ENCODE results near the gene SCAMP1. TPM values are rescaled to one million over a fixed set of nuclear protein-coding genes. Genes with fewer than 3 reads are reported as not detected.

The SCAMP1 gene
- polyA plus RNA-seq, 1 donor: 32.4 TPM

DNA sequence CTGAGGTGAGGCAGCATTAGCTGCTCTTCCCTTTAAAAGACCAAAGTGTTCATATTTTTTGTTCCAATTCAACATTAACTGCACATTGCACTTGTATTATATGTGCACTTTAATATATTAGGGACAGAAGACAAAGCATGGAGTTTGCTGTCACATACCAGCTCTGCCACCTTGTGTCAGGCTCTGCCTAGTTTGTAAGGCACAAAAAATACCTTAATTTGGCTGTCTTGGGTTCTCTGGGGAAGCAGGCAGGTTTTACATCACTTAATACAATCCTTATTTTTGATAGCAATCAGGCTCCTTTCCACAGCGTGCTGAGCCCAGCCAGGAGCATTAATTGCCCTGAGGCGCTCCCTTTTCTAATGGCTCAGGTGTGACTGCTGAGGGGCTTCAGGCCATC, 131.8 kb downstream of the SCAMP1 start:
- DNase-seq (ENCODE audit: low read depth): no peak

GRCh38 chr5:78492650-78493049, 132.2 kb downstream of the SCAMP1 start:
- DNase-seq (ENCODE audit: low read depth): no peak

DNA sequence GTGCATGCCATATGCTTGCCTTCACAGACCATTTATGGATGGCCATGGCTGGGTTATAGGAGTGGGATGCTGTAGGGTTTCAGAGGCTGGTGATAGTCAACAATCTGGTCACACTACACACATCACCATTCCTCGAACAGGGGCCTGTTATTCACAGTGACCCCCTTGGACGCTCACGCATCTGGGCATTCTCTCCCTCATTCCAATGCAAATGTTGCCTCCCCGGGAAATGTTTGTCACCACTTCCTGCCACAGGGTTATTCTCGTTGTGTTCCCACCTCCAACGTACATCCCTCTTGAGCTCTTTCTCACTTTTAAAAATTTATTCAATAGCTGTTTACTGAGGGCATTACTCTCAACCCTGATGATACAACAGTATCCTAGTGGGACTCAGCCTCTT, 135.4 kb downstream of the SCAMP1 start:
- no peak for DNase-seq (ENCODE audit: low read depth)

DNA sequence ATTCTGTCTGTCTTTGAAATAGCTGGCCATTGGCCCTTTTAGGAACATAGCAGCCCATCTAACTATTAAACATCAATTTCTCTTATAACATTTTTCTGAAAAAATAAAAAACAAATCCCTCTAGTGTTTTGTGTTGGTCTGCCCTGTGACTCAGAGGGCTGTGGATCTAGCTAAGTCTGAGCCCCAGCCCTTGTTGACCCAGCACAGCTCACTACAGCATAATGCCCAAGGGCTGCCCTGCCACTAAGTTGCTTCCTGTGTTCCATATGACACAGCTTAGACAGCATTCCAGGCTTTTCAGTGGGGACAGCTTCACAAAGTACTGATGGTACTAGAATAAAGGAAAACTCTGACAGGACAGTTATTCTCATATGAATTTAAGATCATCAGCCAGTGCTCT, 136.0 kb downstream of the SCAMP1 start:
- no peak for DNase-seq (ENCODE audit: low read depth)

DNA sequence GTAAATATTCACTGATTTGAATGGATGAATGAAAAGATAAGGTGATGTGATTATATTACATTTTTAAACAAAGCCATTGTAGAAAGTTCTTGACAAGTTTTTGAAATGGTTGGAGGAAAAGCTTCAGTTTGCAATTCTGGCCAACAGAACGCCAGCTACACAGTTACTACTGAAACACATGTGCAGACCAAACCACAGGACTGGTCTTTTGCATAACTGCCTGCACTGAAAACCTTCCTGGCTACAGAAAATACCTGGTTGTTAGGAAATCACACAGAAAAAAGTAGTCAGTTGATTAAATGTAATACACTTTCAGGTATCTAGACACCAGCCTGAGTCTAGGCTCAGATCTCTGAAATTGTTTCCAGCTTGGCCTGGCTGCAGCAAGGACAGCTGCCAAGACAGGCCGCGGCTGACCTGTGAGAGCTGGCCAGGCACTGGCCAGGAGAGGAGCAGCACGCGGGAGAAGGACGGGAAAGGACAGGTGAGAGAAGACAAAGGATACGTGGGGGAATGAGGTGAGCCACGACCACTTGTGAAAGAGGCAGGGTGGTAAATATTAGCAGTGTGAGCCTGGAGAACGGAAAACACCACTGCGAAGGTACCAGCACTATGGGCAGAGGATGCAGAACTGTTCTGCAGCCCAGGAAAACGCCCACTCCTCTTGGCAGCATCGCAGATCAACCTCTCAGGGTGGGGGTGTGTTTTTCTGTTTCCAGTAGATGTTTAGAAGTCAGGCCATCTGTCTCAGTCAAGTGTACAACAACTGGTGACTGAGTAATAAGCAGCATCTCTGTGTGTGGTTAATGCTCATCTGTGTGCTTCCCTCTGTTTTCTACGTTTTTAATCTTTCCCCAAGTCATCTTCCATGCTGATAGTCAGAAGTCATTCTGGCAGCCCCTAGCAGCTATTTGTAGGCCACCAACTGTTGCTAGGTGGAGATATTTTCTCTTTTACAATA, 137.4 kb downstream of the SCAMP1 start:
- no peak for DNase-seq (ENCODE audit: low read depth)

- DNase-seq (ENCODE audit: low read depth): no peak
These were observed 139.1 kb downstream of the SCAMP1 start for GRCh38 chr5:78499485-78499884.

DNA sequence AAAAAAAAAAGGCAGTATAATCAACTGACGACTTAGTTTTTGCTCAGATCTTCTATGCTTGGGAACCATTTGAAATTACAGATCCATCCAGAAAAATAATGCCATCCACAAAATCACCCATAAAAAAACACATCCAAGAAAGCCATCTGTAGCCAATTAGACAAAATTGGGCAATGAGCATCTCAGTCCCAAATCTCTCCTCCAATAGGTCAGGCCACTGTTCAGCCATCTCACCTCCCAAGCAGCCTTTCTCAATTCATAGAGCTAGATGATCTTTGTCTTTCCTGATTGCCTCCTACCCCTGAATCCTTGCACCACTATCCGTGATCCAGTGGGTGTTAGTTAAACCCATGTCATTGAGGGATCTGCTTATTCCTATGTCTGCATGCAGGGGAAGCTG, 139.6 kb downstream of the SCAMP1 start:
- no peak for DNase-seq (ENCODE audit: low read depth)

DNA sequence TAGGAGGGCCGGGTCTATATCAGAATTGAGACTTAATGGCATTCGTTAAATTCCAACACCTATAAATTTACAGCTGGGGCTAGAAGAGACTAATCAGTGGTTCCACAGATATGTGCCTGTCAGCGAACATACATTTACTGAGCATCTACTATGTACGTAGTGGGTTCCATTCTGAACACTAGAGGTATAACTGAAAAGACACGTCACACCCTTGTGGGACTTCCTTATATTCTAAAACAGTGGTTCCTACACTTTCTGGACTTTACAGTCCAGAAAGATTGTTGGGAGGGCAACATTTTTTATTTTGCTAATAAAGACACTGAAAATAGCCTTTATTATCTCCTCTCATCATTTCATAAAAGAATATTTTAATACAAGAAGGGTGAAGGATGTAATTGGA, 140.5 kb downstream of the SCAMP1 start:
- no peak for DNase-seq (ENCODE audit: low read depth)

GRCh38 chr5:78501411-78502352, 141.3 kb downstream of the SCAMP1 start:
- no peak for DNase-seq (ENCODE audit: low read depth)

GRCh38 chr5:78503958-78504653, 143.7 kb downstream of the SCAMP1 start:
- no peak for DNase-seq (ENCODE audit: low read depth)

GRCh38 chr5:78504704-78505677, 144.6 kb downstream of the SCAMP1 start:
- peak; percentile 93 for DNase-seq (ENCODE audit: low read depth)

DNA sequence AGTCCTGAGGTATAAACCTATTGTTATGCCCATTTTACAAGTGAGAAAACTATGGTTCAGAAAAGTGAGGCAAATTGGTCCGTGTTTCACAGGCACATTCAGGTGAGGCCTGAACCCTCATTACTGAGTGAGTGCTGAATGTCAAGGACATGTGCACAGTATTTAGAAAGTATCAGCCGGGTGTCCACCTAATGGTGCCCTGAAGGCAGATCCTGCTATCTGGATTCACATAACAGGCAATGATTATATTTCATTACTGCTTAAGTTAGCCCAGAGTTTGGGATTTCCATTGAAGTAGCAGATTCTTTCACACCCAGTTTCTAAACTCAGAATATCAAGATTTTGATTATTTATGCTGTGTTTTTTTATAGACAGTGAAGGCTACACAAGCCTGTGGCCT, 145.4 kb downstream of the SCAMP1 start:
- DNase-seq (ENCODE audit: low read depth): no peak

DNA sequence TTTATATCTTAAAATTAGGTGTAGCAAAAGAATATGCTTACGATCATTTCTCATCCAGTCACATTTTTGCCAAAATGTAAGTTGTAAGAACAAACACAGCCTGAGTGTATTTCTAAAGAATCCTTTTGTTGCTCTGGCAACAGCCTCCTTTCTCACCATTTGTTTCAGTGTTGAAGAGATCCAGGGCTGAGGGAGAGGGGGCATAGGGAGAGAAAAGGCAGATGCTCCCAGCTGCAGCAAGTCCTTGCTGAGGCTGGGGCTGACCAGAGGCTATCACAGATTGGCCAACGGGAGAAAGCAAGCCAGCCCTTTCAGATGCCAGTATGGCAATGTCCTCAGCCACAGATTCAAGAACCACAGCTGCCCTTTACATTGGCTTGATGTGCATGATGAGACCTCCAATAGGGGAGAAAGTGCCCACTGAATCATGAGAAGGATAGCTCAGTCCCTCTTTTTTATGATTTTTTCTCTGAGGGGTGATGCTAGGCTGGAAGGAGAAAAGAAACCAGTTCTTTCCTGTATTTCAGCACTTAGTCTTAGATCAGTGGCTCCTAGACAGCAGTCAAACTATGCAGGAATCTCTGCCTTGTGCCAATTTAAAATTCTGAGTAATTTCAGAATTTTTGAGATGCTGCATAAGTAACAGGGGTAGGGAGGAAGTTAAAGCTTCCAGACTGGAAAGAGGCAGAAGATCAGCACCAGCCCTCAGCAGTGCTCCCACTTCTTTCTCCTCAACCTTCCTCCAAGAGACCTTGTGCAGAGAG, 146.0 kb downstream of the SCAMP1 start:
- no peak for DNase-seq (ENCODE audit: low read depth)

DNA sequence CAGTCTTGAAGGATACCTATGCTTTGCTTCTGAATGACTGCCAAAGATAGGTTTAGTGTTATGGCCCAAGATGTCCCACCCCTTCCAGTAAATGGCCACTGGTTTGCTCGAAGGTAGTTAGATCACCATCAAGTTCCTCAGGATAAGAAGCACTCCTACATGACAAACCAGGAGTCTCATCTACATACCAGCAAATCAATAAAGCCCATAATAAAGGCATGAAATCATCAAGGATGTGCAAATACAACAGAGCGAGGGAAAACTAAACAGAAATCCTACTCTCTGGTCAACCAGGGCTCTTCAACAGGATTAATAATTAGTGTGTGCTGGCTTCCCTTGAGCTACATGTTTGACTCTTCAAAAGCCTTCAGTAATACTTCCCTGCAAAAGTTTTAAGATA, 147.1 kb downstream of the SCAMP1 start:
- no peak for DNase-seq (ENCODE audit: low read depth)

DNA sequence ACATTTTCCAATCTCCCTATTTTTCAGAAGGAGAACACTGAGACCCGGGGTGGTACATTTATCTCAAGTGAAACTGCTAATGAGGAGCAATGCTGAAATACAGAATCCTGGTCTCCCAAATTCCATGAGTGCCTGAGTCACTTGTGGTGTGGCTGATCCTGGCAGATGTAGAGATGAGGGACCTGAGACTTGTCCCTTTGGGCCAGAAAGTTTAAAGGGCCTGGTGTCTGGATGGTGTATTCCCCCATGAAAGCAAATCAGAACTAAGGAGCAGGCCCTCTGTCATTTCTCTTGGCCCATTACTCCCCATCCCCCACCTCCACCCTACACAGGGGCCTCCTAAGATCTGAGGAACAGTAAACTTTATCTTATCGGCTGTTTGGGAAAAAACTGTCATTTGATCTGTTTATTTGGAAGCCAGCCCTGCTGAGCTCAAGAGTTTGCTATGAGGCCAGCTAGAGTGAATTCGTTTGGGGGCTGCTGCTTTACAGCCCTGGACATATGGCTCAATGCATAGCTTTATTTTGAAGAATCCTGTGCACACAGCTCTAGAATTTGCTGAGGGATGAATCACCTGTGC, 147.9 kb downstream of the SCAMP1 start:
- DNase-seq (ENCODE audit: low read depth): no peak

GRCh38 chr5:78509145-78509865, 148.9 kb downstream of the SCAMP1 start:
- no peak for DNase-seq (ENCODE audit: low read depth)

DNA sequence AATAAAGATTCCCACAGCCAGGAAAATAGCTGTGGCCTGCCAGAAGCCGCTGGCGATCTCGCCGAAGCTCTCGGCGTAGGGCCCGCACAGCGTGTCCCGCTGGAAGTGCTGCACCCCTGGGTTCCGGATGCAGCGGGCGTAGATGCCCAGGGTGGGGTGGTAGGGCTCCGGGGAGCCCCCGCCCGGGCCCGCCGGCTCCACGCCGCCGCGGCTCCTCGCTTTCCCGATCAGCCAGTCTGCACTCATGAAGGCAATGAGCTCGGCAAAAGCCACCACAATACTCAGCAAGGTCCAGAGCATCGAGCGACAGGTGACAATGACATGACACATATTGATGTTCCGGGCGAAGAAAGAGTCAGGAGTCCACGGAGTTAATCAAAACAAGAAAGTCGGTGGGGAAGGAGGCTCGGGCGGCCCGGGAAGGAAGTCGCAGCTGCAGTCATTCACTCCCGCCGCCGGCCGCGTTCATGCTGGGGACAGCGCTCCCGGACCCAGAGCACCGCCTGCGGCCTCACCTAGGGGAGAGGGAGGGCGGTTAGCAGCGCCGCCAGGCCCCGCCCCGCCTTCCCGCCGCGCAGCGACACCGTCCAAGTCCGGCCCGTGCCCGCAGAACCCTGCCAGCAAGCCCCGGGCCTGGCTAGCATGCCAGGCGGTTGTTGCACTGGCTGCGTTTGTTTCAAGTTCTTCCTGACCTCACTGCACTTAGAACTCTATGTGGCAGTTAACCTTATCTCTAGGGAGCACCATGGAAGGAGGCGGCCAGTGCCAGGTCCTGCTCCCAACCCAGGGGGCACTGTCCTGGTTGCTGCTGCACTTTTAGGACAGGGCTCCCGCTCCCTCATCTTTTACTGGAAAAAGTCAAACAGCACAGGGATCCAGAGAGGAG, 149.7 kb downstream of the SCAMP1 start:
- DNase-seq (ENCODE audit: low read depth): no peak
